GM12878 (cell line): Measurements from ENCODE around the gene SLC1A7. TPM values are rescaled to one million over a fixed set of nuclear protein-coding genes. Genes with fewer than 3 reads are reported as not detected.

Experiments used
- ATAC-seq: fragments of 200-7000 bp; cut with Tn5 transposase; 3 replicates; pipeline ENCODE4 v1.9.1; 2020; ENCODE audit warnings: mild to moderate bottlenecking, moderate library complexity
- BruUV-seq: library from RNA; stranded (reverse); fragments of 400-500 nt; replicated peaks from 2 replicates; lab custom pipeline; 2021; lab: Mats Ljungman, UMichigan
- CTCF ChIA-PET: fragments of 300-600 bp; sonication (Branson Sonifier 250); formaldehyde crosslinking; extraction: SDS; loops from one replicate; lab custom pipeline; 2021; ENCODE audit warnings: inconsistent platforms; lab: Yijun Ruan, JAX
- POLR2A ChIA-PET: fragments of 350-600 bp; formaldehyde crosslinking; extraction: SDS; loops from one replicate; lab custom pipeline; 2021; ENCODE audit warnings: inconsistent platforms; lab: Charles Lee
- RAD21 ChIA-PET: fragments of 300-600 bp; sonication (Branson Sonifier 250); formaldehyde crosslinking; loops from one replicate; lab custom pipeline; 2023; ENCODE audit warnings: antibody characterized with exemption; ENCODE audit not compliant: unreplicated experiment; lab: Charles Lee
- SMC1A ChIA-PET: fragments of 300-600 bp; sonication (Branson Sonifier 250); formaldehyde crosslinking; loops from one replicate; lab custom pipeline; 2023; ENCODE audit not compliant: unreplicated experiment, uncharacterized antibody; lab: Charles Lee
- DNase-seq: peaks from one replicate; pipeline ENCODE4 v3.0.0-alpha.2; 2011; ENCODE audit warnings: low read depth, low spot score
- FAIRE-seq: peaks from 3 replicates; lab custom pipeline; 2011; peaks lifted over from hg19 to GRCh38; lab: Jason Lieb, UNC
- H2AFZ ChIP-seq: 2 replicates; pipeline ENCODE4 v1.6.0; 2011; ENCODE audit warnings: low read depth, low read length, control low read depth; ENCODE audit not compliant: control insufficient read depth
- H3K27ac ChIP-seq: 2 replicates; pipeline ENCODE4 v1.5.1; 2011; ENCODE audit warnings: control low read depth; ENCODE audit not compliant: control insufficient read depth, insufficient read depth
- H3K27me3 ChIP-seq, 2 experiments: replicated peaks in 1 of 2; 2 replicates each; pipeline versions ENCODE4 v1.6.0 to v1.6.1; 2011; ENCODE audit warnings: low read length in 1 of 2; ENCODE audit not compliant: control insufficient read depth in 2 of 2, insufficient read depth in 2 of 2
- H3K36me3 ChIP-seq, 2 experiments: 2 replicates each; pipeline ENCODE4 v1.5.1; 2011; ENCODE audit warnings: low read length in 1 of 2; ENCODE audit not compliant: control insufficient read depth in 2 of 2, insufficient read depth in 2 of 2
- H3K4me1 ChIP-seq: 2 replicates; pipeline ENCODE4 v1.6.1; 2011; ENCODE audit warnings: mild to moderate bottlenecking, low read length, moderate library complexity, mixed read lengths; ENCODE audit not compliant: control insufficient read depth, insufficient read depth
- H3K4me2 ChIP-seq: 2 replicates; pipeline ENCODE4 v1.6.0; 2011; ENCODE audit warnings: control low read depth; ENCODE audit not compliant: control insufficient read depth, insufficient read depth
- H3K4me3 ChIP-seq: fragments of 200-600 bp; sonication (generic); 2 replicates; pipeline ENCODE4 v1.5.1; 2016
- H3K79me2 ChIP-seq: 2 replicates; pipeline ENCODE4 v1.6.0; 2011; ENCODE audit warnings: low read length; ENCODE audit not compliant: control insufficient read depth, insufficient read depth
- H3K9ac ChIP-seq: 2 replicates; pipeline ENCODE4 v1.8.0; 2011; ENCODE audit warnings: low read length, control low read depth, mixed read lengths; ENCODE audit not compliant: control insufficient read depth, insufficient read depth
- H3K9me3 ChIP-seq: replicated peaks from 3 replicates; pipeline ENCODE4 v1.5.1; 2011; ENCODE audit warnings: mild to moderate bottlenecking, low read length; ENCODE audit not compliant: control insufficient read depth, insufficient read depth
- H4K20me1 ChIP-seq: 2 replicates; pipeline ENCODE4 v1.6.0; 2011; ENCODE audit not compliant: control insufficient read depth, insufficient read depth
- ATF2 ChIP-seq: IDR thresholded peaks from 2 replicates; pipeline ENCODE4 v1.6.1; 2012; ENCODE audit warnings: low read length, inconsistent platforms
- BCL11A ChIP-seq: IDR thresholded peaks from 2 replicates; pipeline ENCODE4 v1.6.1; 2011; ENCODE audit warnings: low read depth, low read length
- BMI1 ChIP-seq: fragments of 450-650 bp; IDR thresholded peaks from 2 replicates; pipeline ENCODE4 v1.6.1; 2016; ENCODE audit warnings: mild to moderate bottlenecking, moderate library complexity, borderline replicate concordance
- E4F1 ChIP-seq: fragments of 450-650 bp; IDR thresholded peaks from 2 replicates; pipeline ENCODE4 v1.6.1; 2018; ENCODE audit warnings: borderline replicate concordance, mild to moderate bottlenecking; ENCODE audit not compliant: partially characterized antibody
- ELK1 ChIP-seq: IDR thresholded peaks from 2 replicates; pipeline ENCODE4 v1.6.1; 2012; ENCODE audit warnings: low read depth, low read length, improper control_type of control experiment
- HCFC1 ChIP-seq: fragments of 150-350 bp; IDR thresholded peaks from 2 replicates; pipeline ENCODE4 v1.6.1; 2014; ENCODE audit warnings: low read length
- PAX5 ChIP-seq: IDR thresholded peaks from 2 replicates; pipeline ENCODE4 v1.6.1; 2011; ENCODE audit warnings: low read depth, low read length, borderline replicate concordance
- POLR2A ChIP-seq: IDR thresholded peaks from 2 replicates; pipeline ENCODE4 v1.6.1; 2011; ENCODE audit warnings: low read depth, mild to moderate bottlenecking, low read length
- TARDBP ChIP-seq: IDR thresholded peaks from 2 replicates; pipeline ENCODE4 v1.6.1; 2016; ENCODE audit warnings: borderline replicate concordance
- USF2 ChIP-seq: IDR thresholded peaks from 2 replicates; pipeline ENCODE4 v1.6.1; 2011; ENCODE audit warnings: low read depth, low read length, improper control_type of control experiment, borderline replicate concordance
- YBX1 ChIP-seq: fragments of 450-650 bp; IDR thresholded peaks from 2 replicates; pipeline ENCODE4 v1.6.1; 2016; ENCODE audit warnings: antibody characterized with exemption
- ZNF274 ChIP-seq: IDR thresholded peaks from one replicate; pipeline ENCODE4 v1.8.0; 2011; ENCODE audit not compliant: insufficient read length, insufficient read depth
- ZNF384 ChIP-seq: IDR thresholded peaks from 2 replicates; pipeline ENCODE4 v1.6.1; 2012; ENCODE audit warnings: low read depth, mild to moderate bottlenecking, low read length, improper control_type of control experiment, borderline replicate concordance
- WGBS: methylation state at CpG from one replicate; pipeline ENCODE4 v1.1.6; 2016; ENCODE audit warnings: low lambda C conversion rate; ENCODE audit not compliant: insufficient replicate concordance, insufficient coverage; ENCODE audit errors: missing lambda C conversion rate; 5-methylcytosine and 5-hydroxymethylcytosine counted together
- in situ Hi-C: fragments of 300-500 bp; cut with MboI; formaldehyde crosslinking; loops from 9 replicates; pipeline ENCODE4 v1.14.3; 2018; ENCODE audit warnings: mixed read lengths
- intact Hi-C: fragments of 100-400 bp; cut with micrococcal nuclease; formaldehyde crosslinking; loops from one replicate; pipeline ENCODE4 v1.14.2; 2022; ENCODE audit not compliant: unreplicated experiment
- polyA plus RNA-seq, 11 experiments: library from polyadenylated mRNA; depleted of rRNA in 4 of 11; unstranded in 6 of 11; stranded (reverse) in 5 of 11; fragments of >200 nt; fragmentation: Nextera tagmentation in 4 of 11; fragmentation: Illumina TruSeq in 1 of 11; extraction: Ambion mirVana in 4 of 11; extraction: Trizol in 1 of 11; gene quantifications; 1 replicate in 1 of 11; 2 replicates in 10 of 11; pipeline versions ENCODE4 v1.2.1 to v1.2.3, GENCODE V29; 2011 to 2016; ENCODE audit warnings: inconsistent platforms in 2 of 11, missing spikeins in 2 of 11, low read depth in 1 of 11
- total RNA-seq, 4 experiments: library from RNA; depleted of rRNA in 3 of 4; stranded (reverse); fragments of >200 nt in 3 of 4; fragmentation: Illumina TruSeq in 1 of 4; extraction: Trizol in 1 of 4; gene quantifications; 2 replicates each; pipeline versions ENCODE4 v1.2.1 to v1.2.3, GENCODE V29; 2013 to 2021

SLC1A7 gene
- total and polyA plus RNA-seq, 10 of the 15 experiments (the other 5 are each of a cell fraction or from before 2014, with no cell fraction given), result not detected

GRCh38 chr1:53065391-53065790, 77.0 kb downstream of the SLC1A7 start (continued):
- TF ChIP-seq YBX1, result no peak
- TF ChIP-seq, all 136 proteins: peak for 0

- no TSS peak for BruUV-seq
- H3K27me3 ChIP-seq, result peaks cover 5 to 10% of the 10 kb centered on the region in 2 experiments
- POLR2A ChIA-PET, result no interaction called here
- H3K4me2 ChIP-seq, result no peak overlapping the region
- no peak overlapping the region for H2AFZ ChIP-seq
- no peaks in the 10 kb centered on the region for H3K79me2 ChIP-seq
- H3K4me1 ChIP-seq, result no peaks in the 10 kb centered on the region
- no peak overlapping the region for H3K27ac ChIP-seq
- RAD21 ChIA-PET, result no interaction called here
- no peaks in the 10 kb centered on the region for H4K20me1 ChIP-seq
- no peak overlapping the region for H3K9ac ChIP-seq
- CTCF ChIA-PET, result interaction anchor here (0.6 kb wide), 1 partner anchor 594 kb away, joined by 3 read pairs; no protein-coding TSS in a partner anchor
- 42% methylated on average over 9 of the region's 9 CpGs for WGBS
- in situ Hi-C loops, result no loop called here
- ATAC-seq, result no peak
- no peaks in the 10 kb centered on the region for H3K9me3 ChIP-seq
- DNase-seq, result no peak
- SMC1A ChIA-PET, result interaction anchor here (0.9 kb wide), 1 partner anchor 22 kb away, joined by 4 read pairs; no protein-coding TSS in a partner anchor
- intact Hi-C loops, result no loop called here
- FAIRE-seq, result no peak
- no peaks in the 10 kb centered on the region for H3K36me3 ChIP-seq
- TF ChIP-seq ZNF274 (no peak), ATF2 (no peak), ZNF384 (no peak), POLR2A (no peak), TARDBP (no peak), E4F1 (no peak), PAX5 (no peak), HCFC1 (no peak), BMI1 (no peak), ELK1 (no peak), BCL11A (no peak), USF2 (no peak)
- TF ChIP-seq, all 136 proteins: peak for 0
- H3K4me3 ChIP-seq, result no peak overlapping the region
These were observed 78.5 kb downstream of the SLC1A7 start for GRCh38 chr1:53063744-53064515.
